AG09319 (cell line): ENCODE results near the gene ABCB8.

Experiments used
- DNase-seq: peaks from one replicate; pipeline ENCODE4 v3.0.0-alpha.2; 2010; ENCODE audit warnings: low read depth; ENCODE audit errors: extremely low read depth
- TF ChIP-seq, protein P1 (sequence below): IDR thresholded peaks from 2 replicates; pipeline ENCODE4 v1.5.1; 2011; ENCODE audit warnings: low read depth, mild to moderate bottlenecking, inconsistent platforms, low read length, moderate library complexity

ABCB8 gene

DNA sequence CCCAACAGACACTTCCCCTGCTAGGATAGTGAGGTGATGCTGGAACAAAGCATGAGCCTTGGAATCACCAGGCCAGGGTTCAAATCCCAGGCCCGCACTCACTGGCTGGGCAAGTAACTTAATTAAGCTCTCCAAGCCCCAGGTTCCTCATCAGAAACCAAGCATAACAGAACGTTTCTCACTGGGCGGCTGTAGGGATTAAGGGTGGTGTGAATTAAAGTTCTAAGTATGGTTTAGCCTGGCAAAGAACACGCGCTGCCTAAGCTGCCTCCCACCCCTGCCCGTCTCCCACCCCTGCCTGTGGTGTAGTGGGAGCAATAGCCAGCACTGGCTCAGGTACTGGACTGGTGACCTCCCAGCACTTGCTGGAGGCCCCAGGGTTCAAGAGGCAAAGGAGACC, 36.7 kb downstream of the ABCB8 start:
- DNase-seq: no peak
- TF ChIP-seq, protein P1, sequence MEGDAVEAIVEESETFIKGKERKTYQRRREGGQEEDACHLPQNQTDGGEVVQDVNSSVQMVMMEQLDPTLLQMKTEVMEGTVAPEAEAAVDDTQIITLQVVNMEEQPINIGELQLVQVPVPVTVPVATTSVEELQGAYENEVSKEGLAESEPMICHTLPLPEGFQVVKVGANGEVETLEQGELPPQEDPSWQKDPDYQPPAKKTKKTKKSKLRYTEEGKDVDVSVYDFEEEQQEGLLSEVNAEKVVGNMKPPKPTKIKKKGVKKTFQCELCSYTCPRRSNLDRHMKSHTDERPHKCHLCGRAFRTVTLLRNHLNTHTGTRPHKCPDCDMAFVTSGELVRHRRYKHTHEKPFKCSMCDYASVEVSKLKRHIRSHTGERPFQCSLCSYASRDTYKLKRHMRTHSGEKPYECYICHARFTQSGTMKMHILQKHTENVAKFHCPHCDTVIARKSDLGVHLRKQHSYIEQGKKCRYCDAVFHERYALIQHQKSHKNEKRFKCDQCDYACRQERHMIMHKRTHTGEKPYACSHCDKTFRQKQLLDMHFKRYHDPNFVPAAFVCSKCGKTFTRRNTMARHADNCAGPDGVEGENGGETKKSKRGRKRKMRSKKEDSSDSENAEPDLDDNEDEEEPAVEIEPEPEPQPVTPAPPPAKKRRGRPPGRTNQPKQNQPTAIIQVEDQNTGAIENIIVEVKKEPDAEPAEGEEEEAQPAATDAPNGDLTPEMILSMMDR: no peak

DNA sequence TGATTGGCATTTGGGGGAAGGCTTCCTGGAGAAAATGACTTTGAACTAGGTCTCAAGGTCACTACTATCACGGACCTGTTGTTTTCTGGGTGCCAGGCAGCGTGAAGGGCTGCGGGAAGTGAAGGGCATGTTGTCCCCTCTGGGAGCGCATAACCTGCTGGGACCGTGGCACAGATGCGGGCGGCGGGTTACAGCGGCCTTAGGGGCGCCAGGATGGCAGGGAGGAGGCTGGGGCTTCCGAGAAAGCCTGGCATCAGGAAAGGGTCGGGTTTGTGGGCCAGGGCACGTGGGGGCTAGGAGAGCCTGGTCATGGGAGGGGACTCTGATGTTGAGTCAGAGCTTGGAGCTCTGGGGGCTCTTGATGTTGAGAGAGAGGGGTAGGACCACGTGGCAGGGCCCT, 37.3 kb downstream of the ABCB8 start:
- TF ChIP-seq, protein P1: no peak
- DNase-seq: no peak

DNA sequence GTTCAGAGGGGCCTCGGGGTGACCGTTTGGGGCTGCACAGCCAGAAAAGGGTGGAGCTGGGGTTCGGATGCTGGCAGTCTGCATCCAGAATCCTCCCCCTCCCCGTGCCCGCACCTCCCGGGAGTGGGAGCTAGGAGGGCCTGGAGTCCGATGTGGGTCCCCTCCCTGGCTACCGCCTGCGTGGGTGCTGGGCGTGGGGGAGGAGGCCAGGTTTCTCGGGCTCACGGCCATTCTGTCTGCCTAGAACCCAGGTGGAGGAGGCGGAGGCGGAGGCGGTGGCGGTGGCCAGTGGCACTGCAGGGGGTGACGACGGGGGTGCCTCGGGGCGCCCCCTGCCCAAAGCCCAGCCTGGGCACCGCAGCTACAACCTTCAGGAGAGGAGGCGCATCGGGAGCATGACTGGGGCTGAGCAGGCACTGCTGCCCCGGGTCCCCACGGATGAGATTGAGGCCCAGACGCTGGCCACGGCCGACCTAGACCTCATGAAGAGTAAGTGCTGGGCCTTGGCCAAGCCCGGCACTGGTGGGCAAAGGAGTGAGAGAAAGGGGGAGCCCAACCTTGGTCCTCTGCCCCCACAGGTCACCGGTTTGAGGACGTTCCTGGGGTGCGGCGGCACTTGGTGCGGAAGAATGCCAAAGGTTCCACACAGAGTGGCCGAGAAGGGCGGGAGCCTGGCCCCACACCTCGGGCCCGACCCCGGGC, 38.2 kb downstream of the ABCB8 start:
- no peak for DNase-seq
- TF ChIP-seq, protein P1: no peak

DNA sequence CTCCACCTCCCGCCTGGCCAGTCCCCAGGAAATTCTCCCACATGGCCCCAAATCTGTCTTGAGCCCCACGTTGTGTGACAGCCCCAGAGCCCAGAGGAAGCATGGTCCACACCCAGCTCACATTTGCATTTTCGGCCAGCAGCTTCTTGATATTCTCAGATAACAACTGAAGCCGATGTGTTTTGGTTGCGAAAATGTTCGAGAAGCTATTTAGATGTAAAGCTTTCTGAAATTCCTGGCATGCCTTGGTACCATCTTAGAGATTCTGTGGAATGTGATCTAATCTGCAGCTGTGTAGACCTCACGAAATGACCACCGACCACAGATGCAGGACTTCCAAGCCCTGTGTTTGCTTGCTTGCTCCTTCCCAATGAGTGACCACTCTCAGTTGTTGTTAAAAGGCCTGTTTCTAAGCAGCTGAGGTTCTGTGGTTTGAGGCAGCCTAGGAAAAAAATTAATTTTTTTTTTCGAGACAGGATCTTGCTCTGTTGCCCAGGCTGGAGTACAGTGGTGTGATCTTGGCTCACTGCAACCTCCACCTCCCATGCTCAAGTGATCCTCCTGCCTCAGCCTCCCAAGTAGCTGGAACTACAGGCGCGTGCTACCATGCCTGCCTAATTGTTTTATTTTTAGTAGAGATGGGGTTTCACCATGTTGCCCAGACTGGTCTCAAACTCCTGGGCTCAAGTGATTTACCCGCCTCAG, 40.0 kb downstream of the ABCB8 start:
- TF ChIP-seq, protein P1: no peak
- no peak for DNase-seq

DNA sequence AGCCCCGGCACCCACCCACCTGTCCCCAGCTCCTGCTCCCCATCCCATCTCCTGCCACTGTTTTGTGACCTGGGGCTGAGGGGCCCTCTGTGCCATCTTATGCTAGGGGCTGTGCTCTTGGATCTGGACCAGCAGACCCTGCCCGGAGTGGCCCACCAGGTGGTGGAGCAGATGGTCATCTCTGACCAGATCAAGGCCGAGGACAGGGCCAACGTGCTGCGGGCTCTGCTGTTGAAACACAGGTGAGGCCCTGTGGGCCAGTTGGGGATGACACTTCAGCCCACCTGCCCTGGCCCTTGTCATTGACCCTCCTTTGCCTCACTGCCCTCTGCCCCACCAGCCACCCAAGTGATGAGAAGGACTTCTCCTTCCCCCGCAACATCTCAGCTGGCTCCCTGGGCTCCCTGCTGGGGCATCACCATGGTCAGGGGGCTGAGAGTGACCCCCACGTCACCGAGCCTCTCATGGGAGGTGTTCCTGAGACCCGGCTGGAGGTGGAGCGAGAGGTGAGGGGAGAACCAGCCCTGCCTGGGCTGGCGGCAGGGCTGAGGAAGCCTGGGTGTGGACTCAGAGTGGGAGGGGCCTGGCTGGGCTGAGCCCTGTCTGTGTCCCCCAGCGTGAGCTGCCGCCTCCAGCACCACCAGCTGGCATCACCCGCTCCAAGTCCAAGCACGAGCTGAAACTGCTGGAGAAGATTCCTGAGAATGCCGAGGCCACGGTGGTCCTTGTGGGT, 41.8 kb downstream of the ABCB8 start:
- no peak for DNase-seq
- TF ChIP-seq, protein P1: no peak

DNA sequence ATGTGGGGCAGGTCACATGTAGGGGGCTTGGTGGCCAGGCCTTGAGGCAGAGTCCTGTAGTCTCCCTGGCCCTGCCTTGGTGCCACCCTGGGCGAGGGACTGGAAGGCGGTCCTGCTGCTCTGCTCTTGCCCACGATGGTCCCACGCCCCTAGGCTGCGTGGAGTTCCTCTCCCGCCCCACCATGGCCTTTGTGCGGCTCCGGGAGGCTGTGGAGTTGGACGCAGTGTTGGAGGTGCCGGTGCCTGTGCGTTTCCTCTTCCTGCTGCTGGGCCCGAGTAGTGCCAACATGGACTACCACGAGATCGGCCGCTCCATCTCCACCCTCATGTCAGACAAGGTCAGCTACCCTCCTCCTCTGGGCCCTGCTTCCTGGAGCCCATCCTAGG, 42.3 kb downstream of the ABCB8 start:
- DNase-seq: no peak
- TF ChIP-seq, protein P1: no peak
